Erythroblast (primary cell): ENCODE data around the gene GPR15.

Source experiments
- GATA1 ChIP-seq: IDR thresholded peaks from 2 replicates; pipeline ENCODE4 v1.6.1; 2011; ENCODE audit warnings: low read depth, mild to moderate bottlenecking, control low read depth, low read length, moderate library complexity
- POLR2A ChIP-seq: IDR thresholded peaks from 2 replicates; pipeline ENCODE4 v1.6.1; 2011; ENCODE audit warnings: mild to moderate bottlenecking, low read length

- TF ChIP-seq POLR2A = no peak
- no peak for TF ChIP-seq GATA1
These were observed 2.4 kb downstream of the GPR15 start for GRCh38 chr3:98534168-98534567.
